CD4-positive, alpha-beta T cell (primary cell): ENCODE measurements around the gene MMD2. TPM values are rescaled to one million over a fixed set of nuclear protein-coding genes. Genes with fewer than 3 reads are reported as not detected.

Experiments
- ATAC-seq: fragments of 200-7000 bp; cut with Tn5 transposase; one replicate; pipeline ENCODE4 v1.10.0; 2022; ENCODE audit warnings: mild to moderate bottlenecking; ENCODE audit not compliant: poor library complexity
- CTCF ChIA-PET: fragments of 350-600 bp; sonication (Branson Sonifier 250); formaldehyde crosslinking; loops from one replicate; lab custom pipeline; 2021; ENCODE audit warnings: antibody characterized with exemption, inconsistent platforms; lab: Charles Lee
- POLR2A ChIA-PET: fragments of 350-600 bp; sonication (Branson Sonifier 250); formaldehyde crosslinking; loops from one replicate; lab custom pipeline; 2021; ENCODE audit warnings: antibody characterized with exemption, inconsistent platforms; lab: Charles Lee
- DNase-seq, 14 experiments: peaks; one replicate each; pipeline ENCODE4 v3.0.0-alpha.2; 2013 to 2020; ENCODE audit warnings: mixed read lengths in 2 of 14
- H3K27ac ChIP-seq, 2 donors: one replicate each; pipeline versions ENCODE4 v1.5.1 to v1.7.0; 2013; ENCODE audit warnings: low read length in 2 of 2, low read depth in 1 of 2, mild to moderate bottlenecking in 1 of 2
- H3K27me3 ChIP-seq, 2 experiments: 1 replicate in 1 of 2; 2 replicates in 1 of 2; pipeline versions ENCODE4 v1.6.1 to v1.7.0; 2013; ENCODE audit warnings: low read length in 2 of 2, control low read depth in 1 of 2, mild to moderate bottlenecking in 1 of 2, moderate library complexity in 1 of 2; ENCODE audit not compliant: insufficient read depth in 2 of 2, control insufficient read depth in 1 of 2
- H3K36me3 ChIP-seq: one replicate; pipeline ENCODE4 v1.6.1; 2013; ENCODE audit warnings: low read length, control low read depth; ENCODE audit not compliant: insufficient read depth
- H3K4me1 ChIP-seq: one replicate; pipeline ENCODE4 v1.6.1; 2013; ENCODE audit warnings: low read length, control low read depth; ENCODE audit not compliant: insufficient read depth
- H3K4me3 ChIP-seq: one replicate; pipeline ENCODE4 v1.5.1; 2013; ENCODE audit warnings: mild to moderate bottlenecking, low read length, moderate library complexity
- H3K9me3 ChIP-seq, 2 experiments: 1 replicate in 1 of 2; 2 replicates in 1 of 2; pipeline versions ENCODE4 v1.6.1 to v1.7.0; 2013; ENCODE audit warnings: low read length in 2 of 2, mild to moderate bottlenecking in 2 of 2, control low read depth in 1 of 2, moderate library complexity in 1 of 2; ENCODE audit not compliant: control insufficient read depth in 1 of 2, insufficient read depth in 1 of 2
- H3K27ac Mint-ChIP-seq: one replicate; pipeline ENCODE4 v1.8.0; 2020; ENCODE audit warnings: mixed read lengths
- H3K27me3 Mint-ChIP-seq: one replicate; pipeline ENCODE4 v1.8.0; 2021; ENCODE audit warnings: mixed read lengths
- H3K36me3 Mint-ChIP-seq: one replicate; pipeline ENCODE4 v1.8.0; 2021; ENCODE audit warnings: low read depth, mixed read lengths
- H3K4me1 Mint-ChIP-seq: one replicate; pipeline ENCODE4 v1.8.0; 2021; ENCODE audit warnings: low read depth, mixed read lengths
- H3K4me3 Mint-ChIP-seq: one replicate; pipeline ENCODE4 v1.8.0; 2020; ENCODE audit warnings: mild to moderate bottlenecking, mixed read lengths
- H3K9me3 Mint-ChIP-seq: one replicate; pipeline ENCODE4 v1.8.0; 2020; ENCODE audit warnings: mixed read lengths
- CTCF ChIP-seq: fragments of 200-600 bp; IDR thresholded peaks from one replicate; pipeline ENCODE4 v1.8.0; 2022; ENCODE audit warnings: antibody characterized with exemption, mild to moderate bottlenecking
- intact Hi-C, 2 experiments: fragments of 100-400 bp; cut with DNase I in 1 of 2; cut with micrococcal nuclease in 1 of 2; formaldehyde crosslinking; loops; one replicate each; pipeline versions ENCODE4 v1.15.1 to v1.9.0; 2023 to 2025; cut with DNase I, micrococcal nuclease
- total RNA-seq, 174 experiments: library from RNA in 2 of 174; stranded (reverse) in 2 of 174; gene quantifications; one replicate each; pipeline ENCODE4 v1.2.3 and lab custom pipeline; 2021 to 2026

Gene MMD2
- total RNA-seq, 2 experiments from 2014 or later: not detected

GRCh38 chr7:4906682-4907081 lies 52.3 kb downstream of the MMD2 start:
- H3K36me3 ChIP-seq: no peaks in the 10 kb centered on the region
- ChIA-PET POLR2A (no interaction called here), CTCF (no interaction called here)
- no peaks in the 10 kb centered on the region for H3K9me3 Mint-ChIP-seq
- DNase-seq: no peak
- H3K27ac Mint-ChIP-seq: no peak overlapping the region
- H3K27me3 ChIP-seq: peaks cover 0 to 6% of the 10 kb centered on the region in 2 experiments
- H3K9me3 ChIP-seq: peaks cover 0 to 7% of the 10 kb centered on the region in 2 experiments
- no peak overlapping the region for H3K27ac ChIP-seq
- H3K4me1 Mint-ChIP-seq: no peaks in the 10 kb centered on the region
- H3K4me3 Mint-ChIP-seq: no peak overlapping the region
- no peaks in the 10 kb centered on the region for H3K36me3 Mint-ChIP-seq
- no peak for TF ChIP-seq CTCF
- peaks cover 9% of the 10 kb centered on the region for H3K27me3 Mint-ChIP-seq
- no peaks in the 10 kb centered on the region for H3K4me1 ChIP-seq
- ATAC-seq: no peak
- intact Hi-C loops: no loop called here
- H3K4me3 ChIP-seq: no peak overlapping the region

- H3K9me3 Mint-ChIP-seq: no peaks in the 10 kb centered on the region
- Histone ChIP-seq H3K4me3 (no peak overlapping the region), H3K27ac (no peak overlapping the region), H3K27me3 (peaks cover 0 to 6% of the 10 kb centered on the region in 2 experiments), H3K36me3 (no peaks in the 10 kb centered on the region), H3K9me3 (peaks cover 0 to 7% of the 10 kb centered on the region in 2 experiments), H3K4me1 (no peaks in the 10 kb centered on the region)
- H3K4me1 Mint-ChIP-seq: no peaks in the 10 kb centered on the region
- ChIA-PET POLR2A (no interaction called here), CTCF (no interaction called here)
- no peaks in the 10 kb centered on the region for H3K36me3 Mint-ChIP-seq
- no peak overlapping the region for H3K27ac Mint-ChIP-seq
- peaks cover 9% of the 10 kb centered on the region for H3K27me3 Mint-ChIP-seq
- DNase-seq (no peak), ATAC-seq (no peak)
- no peak for TF ChIP-seq CTCF
- intact Hi-C loops: no loop called here
- H3K4me3 Mint-ChIP-seq: no peak overlapping the region
These were observed 53.8 kb downstream of the MMD2 start for GRCh38 chr7:4905171-4905570.

- Histone ChIP-seq H3K27ac (no peak overlapping the region), H3K9me3 (peaks cover 0 to 7% of the 10 kb centered on the region in 2 experiments), H3K4me1 (no peaks in the 10 kb centered on the region), H3K27me3 (peaks cover 0 to 6% of the 10 kb centered on the region in 2 experiments), H3K36me3 (no peaks in the 10 kb centered on the region), H3K4me3 (no peak overlapping the region)
- H3K36me3 Mint-ChIP-seq: no peaks in the 10 kb centered on the region
- POLR2A ChIA-PET: no interaction called here
- H3K4me1 Mint-ChIP-seq: no peaks in the 10 kb centered on the region
- TF ChIP-seq CTCF: no peak
- intact Hi-C loops: no loop called here
- H3K27ac Mint-ChIP-seq: no peak overlapping the region
- DNase-seq (no peak), ATAC-seq (no peak)
- CTCF ChIA-PET: no interaction called here
- peaks cover 9% of the 10 kb centered on the region for H3K27me3 Mint-ChIP-seq
- no peaks in the 10 kb centered on the region for H3K9me3 Mint-ChIP-seq
- no peak overlapping the region for H3K4me3 Mint-ChIP-seq
These were observed 54.6 kb downstream of the MMD2 start for GRCh38 chr7:4904346-4904745.
